CD4-positive, alpha-beta T cell (primary cell): ENCODE data around the gene CEBPB. TPM values are rescaled to one million over a fixed set of nuclear protein-coding genes. Genes with fewer than 3 reads are reported as not detected.

Experiments used
- ATAC-seq: fragments of 200-7000 bp; cut with Tn5 transposase; one replicate; pipeline ENCODE4 v1.10.0; 2022; ENCODE audit warnings: mild to moderate bottlenecking; ENCODE audit not compliant: poor library complexity
- CTCF ChIA-PET: fragments of 350-600 bp; sonication (Branson Sonifier 250); formaldehyde crosslinking; loops from one replicate; lab custom pipeline; 2021; ENCODE audit warnings: antibody characterized with exemption, inconsistent platforms; lab: Charles Lee
- POLR2A ChIA-PET: fragments of 350-600 bp; sonication (Branson Sonifier 250); formaldehyde crosslinking; loops from one replicate; lab custom pipeline; 2021; ENCODE audit warnings: antibody characterized with exemption, inconsistent platforms; lab: Charles Lee
- DNase-seq, 14 experiments: peaks; one replicate each; pipeline ENCODE4 v3.0.0-alpha.2; 2013 to 2020; ENCODE audit warnings: mixed read lengths in 2 of 14
- H3K27ac ChIP-seq, 2 donors: one replicate each; pipeline versions ENCODE4 v1.5.1 to v1.7.0; 2013; ENCODE audit warnings: low read length in 2 of 2, low read depth in 1 of 2, mild to moderate bottlenecking in 1 of 2
- H3K27me3 ChIP-seq, 2 experiments: 1 replicate in 1 of 2; 2 replicates in 1 of 2; pipeline versions ENCODE4 v1.6.1 to v1.7.0; 2013; ENCODE audit warnings: low read length in 2 of 2, control low read depth in 1 of 2, mild to moderate bottlenecking in 1 of 2, moderate library complexity in 1 of 2; ENCODE audit not compliant: insufficient read depth in 2 of 2, control insufficient read depth in 1 of 2
- H3K36me3 ChIP-seq: one replicate; pipeline ENCODE4 v1.6.1; 2013; ENCODE audit warnings: low read length, control low read depth; ENCODE audit not compliant: insufficient read depth
- H3K4me1 ChIP-seq: one replicate; pipeline ENCODE4 v1.6.1; 2013; ENCODE audit warnings: low read length, control low read depth; ENCODE audit not compliant: insufficient read depth
- H3K4me3 ChIP-seq: one replicate; pipeline ENCODE4 v1.5.1; 2013; ENCODE audit warnings: mild to moderate bottlenecking, low read length, moderate library complexity
- H3K9me3 ChIP-seq, 2 experiments: 1 replicate in 1 of 2; 2 replicates in 1 of 2; pipeline versions ENCODE4 v1.6.1 to v1.7.0; 2013; ENCODE audit warnings: low read length in 2 of 2, mild to moderate bottlenecking in 2 of 2, control low read depth in 1 of 2, moderate library complexity in 1 of 2; ENCODE audit not compliant: control insufficient read depth in 1 of 2, insufficient read depth in 1 of 2
- H3K27ac Mint-ChIP-seq: one replicate; pipeline ENCODE4 v1.8.0; 2020; ENCODE audit warnings: mixed read lengths
- H3K27me3 Mint-ChIP-seq: one replicate; pipeline ENCODE4 v1.8.0; 2021; ENCODE audit warnings: mixed read lengths
- H3K36me3 Mint-ChIP-seq: one replicate; pipeline ENCODE4 v1.8.0; 2021; ENCODE audit warnings: low read depth, mixed read lengths
- H3K4me1 Mint-ChIP-seq: one replicate; pipeline ENCODE4 v1.8.0; 2021; ENCODE audit warnings: low read depth, mixed read lengths
- H3K4me3 Mint-ChIP-seq: one replicate; pipeline ENCODE4 v1.8.0; 2020; ENCODE audit warnings: mild to moderate bottlenecking, mixed read lengths
- H3K9me3 Mint-ChIP-seq: one replicate; pipeline ENCODE4 v1.8.0; 2020; ENCODE audit warnings: mixed read lengths
- intact Hi-C, 2 experiments: fragments of 100-400 bp; cut with DNase I in 1 of 2; cut with micrococcal nuclease in 1 of 2; formaldehyde crosslinking; loops; one replicate each; pipeline versions ENCODE4 v1.15.1 to v1.9.0; 2023 to 2025; cut with DNase I, micrococcal nuclease
- polyA plus RNA-seq, 2 donors: library from polyadenylated mRNA; unstranded; fragments of 120-200 nt; gene quantifications; one replicate each; pipeline ENCODE4 v1.2.1, GENCODE V29; 2013
- total RNA-seq, 174 experiments: library from RNA in 2 of 174; stranded (reverse) in 2 of 174; gene quantifications; one replicate each; pipeline ENCODE4 v1.2.3 and lab custom pipeline; 2021 to 2026
- TF ChIP-seq, protein P1 (sequence below): fragments of 200-600 bp; IDR thresholded peaks from one replicate; pipeline ENCODE4 v1.8.0; 2022; ENCODE audit warnings: antibody characterized with exemption, mild to moderate bottlenecking

Gene CEBPB
- total RNA-seq, result 10 to 100 TPM; 40.7 to 43.9 TPM
- 32.4 TPM for polyA plus RNA-seq (2013, experiment 1 of 2)
- 32.3 TPM for polyA plus RNA-seq (2013, experiment 2 of 2)
- total RNA-seq (lab: John Stamatoyannopoulos, UW), result 10.7 to 74.0 (median 23.0) reads per million in 172 experiments

DNA sequence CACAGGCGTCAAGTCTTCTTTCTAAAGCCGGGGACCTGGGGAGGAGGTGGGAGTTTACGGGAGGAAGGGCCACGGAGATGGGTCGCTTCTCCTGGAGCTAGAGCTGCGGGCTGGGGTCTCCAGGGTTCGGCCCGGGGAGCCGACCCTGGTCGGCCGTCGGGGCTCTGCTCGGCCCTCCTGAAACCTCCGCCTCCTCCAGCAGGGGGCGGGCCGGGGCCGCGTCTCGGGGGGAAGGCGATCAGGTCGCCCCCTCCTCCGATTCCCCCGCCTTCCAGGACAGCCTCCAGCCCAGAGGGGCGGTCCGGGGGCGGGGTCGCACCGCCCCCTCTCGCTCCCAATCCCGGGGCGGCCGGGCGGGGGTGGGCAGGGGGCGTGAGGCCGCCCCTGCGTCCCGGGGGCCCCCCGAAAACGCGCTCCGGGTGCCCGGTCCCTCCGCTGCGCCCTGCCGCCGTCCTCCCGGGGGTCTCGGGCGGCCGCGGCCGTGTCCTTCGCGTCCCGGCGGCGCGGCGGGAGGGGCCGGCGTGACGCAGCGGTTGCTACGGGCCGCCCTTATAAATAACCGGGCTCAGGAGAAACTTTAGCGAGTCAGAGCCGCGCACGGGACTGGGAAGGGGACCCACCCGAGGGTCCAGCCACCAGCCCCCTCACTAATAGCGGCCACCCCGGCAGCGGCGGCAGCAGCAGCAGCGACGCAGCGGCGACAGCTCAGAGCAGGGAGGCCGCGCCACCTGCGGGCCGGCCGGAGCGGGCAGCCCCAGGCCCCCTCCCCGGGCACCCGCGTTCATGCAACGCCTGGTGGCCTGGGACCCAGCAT is at the start of gene CEBPB:
Gene CEBPB, plus strand, starts transcription at position 580 of the 814 bp plus-strand sequence. Its CDS starts 204 bp downstream, at position 784.
- Histone ChIP-seq H3K36me3 (peaks cover 8% of the 10 kb centered on the region), H3K27ac (peak within 1 kb of the TSS; percentile 52 to 72), H3K9me3 (no peaks in the 10 kb centered on the region), H3K27me3 (peaks cover 0 to 5% of the 10 kb centered on the region in 2 experiments), H3K4me3 (peak within 1 kb of the TSS; percentile 75), H3K4me1 (peaks cover 38% of the 10 kb centered on the region)
- Mint-ChIP-seq H3K27ac (peak within 1 kb of the TSS; percentile 98), H3K9me3 (no peaks in the 10 kb centered on the region), H3K36me3 (peaks cover 10% of the 10 kb centered on the region), H3K4me3 (peak within 1 kb of the TSS; percentile 87), H3K4me1 (peaks cover 21% of the 10 kb centered on the region), H3K27me3 (peaks cover 8% of the 10 kb centered on the region)
- peak; percentile 73 to 91 (median 80) for DNase-seq
- intact Hi-C loops, result loop anchor here (1.0 to 10.0 kb wide), 5 partner anchors 37 to 744 kb away; partner anchors contain the start of genes ADNP (in 1 of the 2) and PEDS1 (in 1 of the 2)
- TF ChIP-seq, protein P1, sequence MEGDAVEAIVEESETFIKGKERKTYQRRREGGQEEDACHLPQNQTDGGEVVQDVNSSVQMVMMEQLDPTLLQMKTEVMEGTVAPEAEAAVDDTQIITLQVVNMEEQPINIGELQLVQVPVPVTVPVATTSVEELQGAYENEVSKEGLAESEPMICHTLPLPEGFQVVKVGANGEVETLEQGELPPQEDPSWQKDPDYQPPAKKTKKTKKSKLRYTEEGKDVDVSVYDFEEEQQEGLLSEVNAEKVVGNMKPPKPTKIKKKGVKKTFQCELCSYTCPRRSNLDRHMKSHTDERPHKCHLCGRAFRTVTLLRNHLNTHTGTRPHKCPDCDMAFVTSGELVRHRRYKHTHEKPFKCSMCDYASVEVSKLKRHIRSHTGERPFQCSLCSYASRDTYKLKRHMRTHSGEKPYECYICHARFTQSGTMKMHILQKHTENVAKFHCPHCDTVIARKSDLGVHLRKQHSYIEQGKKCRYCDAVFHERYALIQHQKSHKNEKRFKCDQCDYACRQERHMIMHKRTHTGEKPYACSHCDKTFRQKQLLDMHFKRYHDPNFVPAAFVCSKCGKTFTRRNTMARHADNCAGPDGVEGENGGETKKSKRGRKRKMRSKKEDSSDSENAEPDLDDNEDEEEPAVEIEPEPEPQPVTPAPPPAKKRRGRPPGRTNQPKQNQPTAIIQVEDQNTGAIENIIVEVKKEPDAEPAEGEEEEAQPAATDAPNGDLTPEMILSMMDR, result peak; percentile 61
- peak; percentile 54 for ATAC-seq
- ChIA-PET CTCF (interaction anchor here (1.0 to 2.6 kb wide), 4 partner anchors 12 to 385 kb away, joined by 3 to 8 read pairs (median 4); no protein-coding TSS in a partner anchor), POLR2A (interaction anchor here (0.6 to 3.0 kb wide), 14 partner anchors 10 to 378 kb away, joined by 3 to 21 read pairs (median 4); partner anchors contain the start of genes PEDS1, PTPN1 and SLC9A8)

DNA sequence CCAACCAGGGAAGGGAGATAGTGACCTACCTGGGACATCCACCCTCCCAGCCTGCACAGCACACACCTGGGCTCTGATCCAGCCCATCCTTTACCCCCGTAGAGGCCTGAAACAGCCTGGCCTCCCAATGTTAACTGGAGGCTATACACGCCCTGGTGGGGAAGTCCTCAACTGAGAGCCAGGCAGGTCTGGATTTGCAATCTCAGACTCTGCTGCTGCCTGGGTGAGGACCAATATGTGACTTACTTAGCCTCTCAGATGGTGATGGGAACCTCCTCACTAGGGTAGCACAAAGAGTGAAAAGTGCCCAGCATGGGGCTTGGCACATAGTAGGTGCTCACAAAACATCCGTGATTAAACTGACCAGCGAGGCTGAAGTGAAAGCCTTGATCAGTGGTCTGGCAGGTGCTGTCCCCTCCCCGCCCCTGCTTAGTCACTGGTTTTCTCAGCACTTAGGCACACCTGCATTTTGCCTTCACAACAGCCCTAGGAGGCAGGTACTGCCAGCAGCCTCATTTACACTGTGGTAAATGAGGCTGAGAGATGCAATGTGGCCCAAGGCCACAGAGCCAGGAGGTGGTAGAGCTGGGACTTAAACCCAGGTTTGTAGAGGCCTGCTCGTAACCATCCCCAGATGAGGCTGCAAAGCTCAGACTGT is 49.5 kb upstream of the CEBPB start:
- no peak for ATAC-seq
- H3K4me3 ChIP-seq, result no peak overlapping the region
- peaks cover 56% of the 10 kb centered on the region for H3K36me3 Mint-ChIP-seq
- no peak overlapping the region for H3K4me3 Mint-ChIP-seq
- TF ChIP-seq, protein P1, result no peak
- peaks cover 52% of the 10 kb centered on the region for H3K36me3 ChIP-seq
- H3K4me1 ChIP-seq, result peaks cover 24% of the 10 kb centered on the region
- POLR2A ChIA-PET, result no interaction called here
- peaks cover 24% of the 10 kb centered on the region for H3K4me1 Mint-ChIP-seq
- no peak for DNase-seq
- no peaks in the 10 kb centered on the region for H3K9me3 ChIP-seq
- CTCF ChIA-PET, result interaction anchor here (0.7 to 0.9 kb wide), 2 partner anchors 20 to 28 kb away, joined by 3 read pairs; no protein-coding TSS in a partner anchor
- no peaks in the 10 kb centered on the region for H3K27me3 Mint-ChIP-seq
- H3K27ac ChIP-seq, result no peak overlapping the region
- intact Hi-C loops, result no loop called here
- no peak overlapping the region for H3K27ac Mint-ChIP-seq
- no peaks in the 10 kb centered on the region for H3K9me3 Mint-ChIP-seq
- H3K27me3 ChIP-seq, result no peaks in the 10 kb centered on the region
